K562 (cell line): ENCODE measurements around the gene FARP2. TPM values are rescaled to one million over a fixed set of nuclear protein-coding genes. Genes with fewer than 3 reads are reported as not detected.

ENCODE experiments used
- AFF1 ChIP-seq, 2 experiments: fragments of 450-650 bp; IDR thresholded peaks; 2 replicates each; pipeline ENCODE4 v1.6.1; 2018; ENCODE audit warnings: mild to moderate bottlenecking in 2 of 2, low read depth in 1 of 2; ENCODE audit not compliant: partially characterized antibody in 2 of 2
- BRCA1 ChIP-seq, 2 experiments: fragments of 450-650 bp in 1 of 2; sonication (generic) in 1 of 2; formaldehyde crosslinking in 1 of 2; IDR thresholded peaks; 2 replicates each; pipeline versions ENCODE4 v1.5.0 to v1.6.1; 2017 to 2020; ENCODE audit warnings: mild to moderate bottlenecking in 1 of 2, missing genetic modification reagents in 1 of 2
- FOXA3 ChIP-seq, 2 experiments: fragments of 450-650 bp in 1 of 2; sonication (generic) in 1 of 2; formaldehyde crosslinking; IDR thresholded peaks in 1 of 2; conservative IDR thresholded peaks in 1 of 2; 2 replicates each; pipeline versions ENCODE4 v1.4.0 to v1.8.0; 2020 to 2022; ENCODE audit warnings: mild to moderate bottlenecking in 2 of 2, missing genetic modification reagents in 1 of 2
- TCFL5 ChIP-seq: fragments of 250-450 bp; sonication (Bioruptor Pico); conservative IDR thresholded peaks from 2 replicates; pipeline ENCODE4 v1.6.1; 2021; ENCODE audit warnings: mild to moderate bottlenecking, moderate library complexity, matching md5 sums
- TEAD4 ChIP-seq, 2 experiments: sonication (generic) in 1 of 2; formaldehyde crosslinking in 1 of 2; IDR thresholded peaks; 2 replicates each; pipeline versions ENCODE4 v1.6.1 to v1.8.0; 2012 to 2022; ENCODE audit warnings: borderline replicate concordance in 1 of 2, inconsistent platforms in 1 of 2, low read length in 1 of 2, mild to moderate bottlenecking in 1 of 2, missing genetic modification reagents in 1 of 2
- ZNF253 ChIP-seq: fragments of 250-450 bp; sonication (Bioruptor Pico); conservative IDR thresholded peaks from 2 replicates; pipeline ENCODE4 v1.6.1; 2021; ENCODE audit warnings: mild to moderate bottlenecking
- ZNF274 ChIP-seq: IDR thresholded peaks from 2 replicates; pipeline ENCODE4 v1.6.1; 2011; ENCODE audit warnings: low read depth, mild to moderate bottlenecking, low read length, moderate library complexity, borderline replicate concordance
- ZNF436 ChIP-seq: fragments of 250-450, 450-650 bp; sonication (Bioruptor Pico); formaldehyde crosslinking; IDR thresholded peaks from 2 replicates; pipeline ENCODE4 v1.7.0; 2020; ENCODE audit warnings: mild to moderate bottlenecking
- polyA plus RNA-seq, 8 experiments: library from polyadenylated mRNA; depleted of rRNA in 4 of 8; stranded (reverse) in 5 of 8; unstranded in 3 of 8; fragments of >200 nt; fragmentation: Nextera tagmentation in 2 of 8; fragmentation: Illumina TruSeq in 1 of 8; extraction: Ambion mirVana in 2 of 8; extraction: Trizol in 1 of 8; gene quantifications; 2 replicates each; pipeline versions ENCODE4 v1.2.1 to v1.2.3, GENCODE V29; 2011 to 2014; ENCODE audit warnings: inconsistent platforms in 1 of 8, missing spikeins in 1 of 8
- total RNA-seq, 7 experiments: library from RNA; depleted of rRNA in 6 of 7; stranded (reverse); fragments of >200 nt in 6 of 7; fragmentation: Illumina TruSeq in 2 of 7; extraction: Trizol in 2 of 7; gene quantifications; 2 replicates each; pipeline versions ENCODE4 v1.2.1 to v1.2.3, GENCODE V29; 2011 to 2021; ENCODE audit warnings: low replicate concordance in 1 of 7
- TF ChIP-seq, protein P1 (sequence below): fragments of 450-650 bp; formaldehyde crosslinking; IDR thresholded peaks from 2 replicates; pipeline ENCODE4 v1.4.0; 2020; ENCODE audit warnings: mild to moderate bottlenecking, moderate library complexity

Gene FARP2
- total and polyA plus RNA-seq, 9 of the 15 experiments (the other 6 are each of a cell fraction or from before 2014, with no cell fraction given): 4.1 to 38.1 (median 21.1) TPM

DNA sequence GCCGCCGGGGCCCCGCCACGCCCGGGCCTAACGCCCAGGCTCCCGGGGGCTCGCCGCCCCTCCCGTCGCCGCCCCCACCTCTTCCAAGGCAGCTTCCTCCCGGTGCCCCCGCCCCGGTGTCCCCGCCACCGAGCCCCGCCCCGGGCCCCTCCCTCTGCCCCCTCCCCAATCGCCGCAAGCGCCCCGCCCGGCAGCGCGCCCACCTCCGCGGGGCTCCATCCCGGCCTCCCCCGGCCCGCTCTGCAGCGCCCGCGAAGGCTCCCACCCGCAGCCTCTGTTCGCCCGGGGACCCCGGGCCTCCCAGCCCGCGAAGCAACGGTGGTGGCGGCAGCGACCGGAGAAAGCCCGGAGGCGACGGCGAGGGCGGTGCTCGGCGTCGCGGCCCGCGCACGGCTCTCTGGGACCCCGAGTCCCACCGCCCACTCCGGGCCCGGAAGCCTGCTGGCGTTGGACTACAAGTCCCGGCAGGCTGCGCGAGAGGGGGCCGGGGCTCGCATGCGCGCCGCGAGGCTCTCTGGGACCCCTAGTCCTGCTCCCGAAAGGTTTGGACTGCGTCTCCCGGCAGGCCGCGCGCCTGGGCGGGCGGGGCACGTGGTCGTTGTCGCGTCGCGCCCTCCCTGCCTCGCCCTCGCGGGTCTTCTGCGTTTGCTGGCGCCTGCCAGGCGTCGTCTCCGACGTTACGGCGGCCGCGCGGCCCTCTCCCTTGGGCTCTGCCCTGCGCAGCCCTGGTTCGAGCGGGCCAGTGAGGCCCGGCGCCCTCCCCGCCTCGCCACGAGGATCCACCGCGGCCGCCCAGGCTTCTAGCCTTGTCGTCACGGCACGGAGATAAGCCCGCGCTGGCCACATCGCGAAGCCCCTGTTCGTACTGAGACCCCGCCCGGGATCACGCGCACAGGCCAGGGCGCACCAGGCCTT lies 152.4 kb downstream of the FARP2 start, which contains the start of gene STK25 (continued):
- TF ChIP-seq AFF1 (IDR thresholded peaks at IDR 0.05; ENCODE audit: low read depth in 1 of 2, partially characterized antibody in 2 of 2): peak in 1 of 2 experiments; percentile 96
- TF ChIP-seq ZNF253: no peak
- TF ChIP-seq BRCA1 (IDR thresholded peaks at IDR 0.05): no peak
- TF ChIP-seq BRCA1 (CRISPR knock-in tag; IDR thresholded peaks at IDR 0.05): no peak
- TF ChIP-seq, protein P1, sequence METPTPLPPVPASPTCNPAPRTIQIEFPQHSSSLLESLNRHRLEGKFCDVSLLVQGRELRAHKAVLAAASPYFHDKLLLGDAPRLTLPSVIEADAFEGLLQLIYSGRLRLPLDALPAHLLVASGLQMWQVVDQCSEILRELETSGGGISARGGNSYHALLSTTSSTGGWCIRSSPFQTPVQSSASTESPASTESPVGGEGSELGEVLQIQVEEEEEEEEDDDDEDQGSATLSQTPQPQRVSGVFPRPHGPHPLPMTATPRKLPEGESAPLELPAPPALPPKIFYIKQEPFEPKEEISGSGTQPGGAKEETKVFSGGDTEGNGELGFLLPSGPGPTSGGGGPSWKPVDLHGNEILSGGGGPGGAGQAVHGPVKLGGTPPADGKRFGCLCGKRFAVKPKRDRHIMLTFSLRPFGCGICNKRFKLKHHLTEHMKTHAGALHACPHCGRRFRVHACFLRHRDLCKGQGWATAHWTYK (CRISPR knock-in tag): peak; percentile 60; the same call in 1 of the 2 replicates
- TF ChIP-seq TCFL5 (CRISPR knock-in tag): no peak
- TF ChIP-seq ZNF274: no peak
- TF ChIP-seq ZNF436 (CRISPR knock-in tag): no peak
- TF ChIP-seq TEAD4 (IDR thresholded peaks at IDR 0.05; ENCODE audit: low read length): no peak
- TF ChIP-seq TEAD4 (CRISPR knock-in tag; IDR thresholded peaks at IDR 0.05; ENCODE audit: borderline replicate concordance): peak; percentile 88; the same call in 1 of the 2 replicates
- peak in 1 of 2 experiments; percentile 72; a peak in 2 of 4 replicates for TF ChIP-seq FOXA3 (CRISPR knock-in tag; conservative IDR thresholded peaks at IDR 0.05 in 1 of 2, IDR thresholded peaks at IDR 0.05 in 1 of 2)
